Gastroesophageal sphincter (tissue), 3 donors: Measurements from ENCODE around the gene TBC1D10A.

Experiments used
- CTCF ChIP-seq, 4 experiments: fragments of 200-600 bp in 2 of 4; fragments of 450-650 bp in 2 of 4; sonication (generic) in 1 of 4; IDR thresholded peaks; one replicate each; pipeline ENCODE4 v1.5.1; 2017 to 2019; ENCODE audit warnings: antibody characterized with exemption in 4 of 4, mild to moderate bottlenecking in 2 of 4, moderate library complexity in 2 of 4
- EP300 ChIP-seq: sonication (generic); formaldehyde crosslinking; IDR thresholded peaks from one replicate; pipeline ENCODE4 v1.6.1; 2017; ENCODE audit warnings: antibody characterized with exemption, mild to moderate bottlenecking
- POLR2A ChIP-seq, 2 donors: fragments of 450-650 bp; IDR thresholded peaks; one replicate each; pipeline ENCODE4 v1.6.1; 2017; ENCODE audit warnings: antibody characterized with exemption in 2 of 2, mild to moderate bottlenecking in 2 of 2, moderate library complexity in 1 of 2

GRCh38 chr22:30265131-30265720 is 61.5 kb downstream of the TBC1D10A start:
- TF ChIP-seq CTCF (IDR thresholded peaks at IDR 0.05) (no peak), EP300 (no peak), POLR2A (IDR thresholded peaks at IDR 0.05) (no peak)
